ENCODE data around the gene CDH4.

The CDH4 gene

GRCh38 chr20:61704661-61705060, 452.6 kb downstream of the CDH4 start:
- no peak for FAIRE-seq

- no peak for FAIRE-seq
These were observed 453.6 kb downstream of the CDH4 start for GRCh38 chr20:61705386-61706258.

DNA sequence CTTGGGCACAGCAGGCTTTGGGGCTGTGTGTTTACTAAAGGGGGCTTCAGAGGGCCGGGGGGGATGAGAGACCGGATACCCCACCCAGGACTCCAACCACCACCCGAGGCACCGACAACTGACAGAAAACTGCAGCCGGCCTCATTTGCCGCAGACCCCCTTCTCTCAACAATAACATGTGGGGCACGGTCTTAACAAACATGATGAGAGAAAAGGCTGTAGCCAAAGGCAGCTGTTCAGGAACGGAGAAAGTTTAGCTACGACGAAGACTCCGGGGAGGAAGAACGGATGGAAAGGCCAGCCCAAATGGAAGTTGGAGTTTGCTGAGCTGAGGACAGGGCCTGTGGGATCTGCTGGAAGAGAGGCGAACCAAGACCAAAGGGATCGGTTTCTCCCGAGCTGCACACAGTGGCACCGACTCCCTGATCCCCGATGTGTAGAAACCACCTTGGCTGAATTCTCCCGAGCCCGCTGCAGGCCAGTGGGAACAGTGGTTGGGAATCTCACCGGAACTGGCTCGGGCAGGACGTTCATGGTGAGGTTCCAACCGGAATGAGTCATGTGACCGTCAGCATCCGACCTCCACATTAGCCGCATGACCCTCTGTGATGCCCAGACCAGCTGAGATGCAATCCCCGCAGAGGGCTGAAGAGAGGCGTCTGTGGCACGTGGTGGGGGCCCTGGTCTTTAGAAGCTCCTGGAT, 454.3 kb downstream of the CDH4 start:
- no peak for FAIRE-seq

- FAIRE-seq, result no peak
These were observed 456.8 kb downstream of the CDH4 start for GRCh38 chr20:61708891-61709290.

DNA sequence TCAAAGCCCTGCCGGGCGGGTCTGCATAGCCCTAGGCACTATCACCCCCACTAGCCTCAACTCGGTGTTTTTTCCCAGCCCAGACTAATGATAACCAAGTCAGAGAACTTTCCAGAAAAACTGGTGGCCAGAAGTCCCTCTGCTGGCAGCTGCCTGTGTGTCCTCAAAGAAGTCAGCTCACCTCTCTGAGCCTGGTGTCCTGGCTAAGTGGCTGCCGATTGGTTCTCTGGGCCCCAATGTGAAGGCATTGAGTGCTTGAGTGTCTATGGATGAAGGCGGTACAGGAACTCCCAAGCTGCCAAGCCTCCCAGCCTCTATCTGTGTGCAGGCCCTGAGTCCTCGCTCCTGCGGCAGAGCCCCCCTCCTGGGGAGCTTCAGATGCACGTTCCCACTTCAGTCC, 458.0 kb downstream of the CDH4 start:
- FAIRE-seq, result no peak

DNA sequence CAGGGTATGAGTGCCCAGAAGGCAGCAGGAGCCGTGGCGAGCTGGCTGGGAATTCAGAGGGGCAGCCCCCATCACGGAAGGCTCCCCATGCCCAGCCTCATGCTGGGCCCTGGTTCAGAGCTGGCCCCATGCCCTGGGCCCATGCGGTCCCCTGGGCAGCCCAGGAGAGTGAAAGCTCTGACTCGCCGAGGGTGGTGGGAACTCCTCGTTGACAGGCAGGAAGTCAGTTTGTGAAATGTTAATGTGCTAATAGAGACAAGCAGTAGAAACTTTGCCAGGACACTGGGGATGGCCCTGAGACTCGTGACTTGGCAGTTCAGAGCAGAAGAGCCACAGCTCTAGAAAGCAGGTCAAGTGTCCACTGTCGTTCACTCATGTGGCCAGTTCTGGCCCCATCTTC, 460.6 kb downstream of the CDH4 start:
- no peak for FAIRE-seq

DNA sequence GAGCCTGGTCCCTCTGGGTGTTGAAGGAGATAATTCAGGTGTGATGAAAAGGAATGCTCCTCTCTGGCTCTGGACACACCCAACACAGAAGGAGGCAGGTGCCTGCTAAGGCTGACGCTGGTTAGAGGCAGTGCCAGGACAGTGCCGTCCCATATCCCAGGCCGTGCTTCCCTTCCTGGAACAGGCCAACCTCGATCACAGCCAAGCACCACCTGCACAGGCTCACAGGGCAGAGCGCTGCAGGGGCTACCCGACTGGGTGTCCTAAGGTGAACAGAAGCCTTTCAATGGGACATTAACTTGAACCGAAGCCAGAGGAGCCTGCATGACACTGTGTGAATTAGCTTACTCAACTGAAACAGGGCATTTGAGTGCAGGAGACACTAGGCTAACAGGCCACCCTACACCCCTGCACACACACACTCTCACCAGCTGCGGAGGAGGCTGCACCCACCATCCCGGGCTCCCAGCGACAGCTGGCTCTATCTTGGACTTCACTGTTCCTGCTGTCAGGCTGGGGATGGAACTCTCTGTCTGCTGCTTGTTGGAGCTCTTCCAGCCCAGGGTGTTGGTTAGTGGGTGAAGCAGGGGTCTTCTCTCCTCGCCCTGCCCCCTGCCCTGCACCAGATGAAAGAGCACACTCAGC, 466.4 kb downstream of the CDH4 start:
- no peak for FAIRE-seq

DNA sequence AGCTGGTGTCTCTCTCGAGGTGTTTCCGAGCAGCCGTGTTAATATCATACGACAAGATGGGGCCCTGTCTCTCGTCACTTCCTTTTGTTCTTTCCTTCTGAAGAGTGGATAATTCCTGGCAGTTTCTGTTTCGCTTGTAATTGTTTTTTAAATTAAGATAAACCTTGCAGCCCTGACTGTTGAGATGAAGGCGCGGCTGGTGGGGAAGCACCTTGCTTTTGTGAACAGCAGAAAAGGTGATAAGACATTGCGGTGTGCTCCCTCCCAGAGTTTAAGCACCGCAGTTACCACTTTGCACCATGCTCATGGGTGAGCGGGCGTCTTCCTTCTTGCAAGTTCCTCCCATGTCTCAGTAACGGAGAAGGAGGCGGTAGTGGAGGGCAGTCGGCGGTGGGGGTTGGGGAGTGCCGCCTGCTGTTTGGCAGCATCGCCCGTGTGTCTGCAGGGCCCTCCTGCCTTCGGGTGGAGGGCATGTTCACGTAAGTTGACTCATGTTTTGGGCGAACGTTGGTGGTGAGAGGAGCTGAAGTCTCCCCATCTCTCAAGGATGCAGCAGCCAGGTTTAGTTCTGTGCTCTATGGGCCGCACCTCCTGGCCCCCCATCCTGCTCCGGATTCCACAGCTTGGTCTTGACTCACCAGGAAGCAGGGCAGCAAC, 467.8 kb downstream of the CDH4 start:
- no peak for FAIRE-seq

DNA sequence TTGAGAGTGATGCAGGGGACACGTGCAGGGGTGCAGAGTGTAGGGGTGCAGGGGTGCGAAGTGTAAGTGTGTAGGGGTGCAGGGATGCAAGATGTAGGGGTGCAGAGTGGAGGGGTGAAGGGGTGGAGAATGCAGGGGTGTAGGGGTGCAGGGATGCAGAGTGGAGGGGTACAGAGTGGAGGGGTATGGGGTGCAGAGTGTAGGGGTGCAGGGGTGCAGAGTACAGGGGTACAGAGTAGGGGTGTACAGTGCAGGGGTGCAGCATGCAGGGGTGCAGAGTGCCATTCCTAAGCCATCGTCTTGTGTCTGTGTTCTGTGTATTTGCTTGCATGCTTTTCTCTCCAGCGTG, 468.3 kb downstream of the CDH4 start:
- no peak for FAIRE-seq

DNA sequence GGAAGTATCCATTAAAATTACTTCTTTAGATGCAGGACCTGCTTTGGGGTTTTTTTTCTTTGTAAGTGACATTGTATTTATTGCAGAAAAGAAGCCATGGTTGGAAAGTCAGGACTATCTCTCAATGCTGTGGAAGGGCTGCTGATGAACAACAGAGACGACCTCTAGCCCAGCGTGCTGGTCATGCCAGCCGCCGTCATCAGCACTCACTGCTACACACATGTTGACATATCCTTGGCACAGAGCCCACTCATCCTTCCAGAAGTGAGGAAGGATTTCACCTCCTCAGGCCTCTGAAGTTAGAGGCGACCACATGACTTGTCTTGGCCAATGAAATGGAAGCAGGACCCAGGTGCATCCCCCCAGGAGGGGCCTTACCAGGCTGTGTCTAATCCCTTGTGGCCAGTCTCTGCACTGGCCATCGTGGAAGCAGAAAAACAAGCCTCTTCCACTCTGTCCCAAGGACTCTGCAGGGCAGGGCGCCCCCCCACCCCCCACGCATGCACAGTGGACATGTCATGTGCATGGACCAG, 470.2 kb downstream of the CDH4 start:
- no peak for FAIRE-seq

DNA sequence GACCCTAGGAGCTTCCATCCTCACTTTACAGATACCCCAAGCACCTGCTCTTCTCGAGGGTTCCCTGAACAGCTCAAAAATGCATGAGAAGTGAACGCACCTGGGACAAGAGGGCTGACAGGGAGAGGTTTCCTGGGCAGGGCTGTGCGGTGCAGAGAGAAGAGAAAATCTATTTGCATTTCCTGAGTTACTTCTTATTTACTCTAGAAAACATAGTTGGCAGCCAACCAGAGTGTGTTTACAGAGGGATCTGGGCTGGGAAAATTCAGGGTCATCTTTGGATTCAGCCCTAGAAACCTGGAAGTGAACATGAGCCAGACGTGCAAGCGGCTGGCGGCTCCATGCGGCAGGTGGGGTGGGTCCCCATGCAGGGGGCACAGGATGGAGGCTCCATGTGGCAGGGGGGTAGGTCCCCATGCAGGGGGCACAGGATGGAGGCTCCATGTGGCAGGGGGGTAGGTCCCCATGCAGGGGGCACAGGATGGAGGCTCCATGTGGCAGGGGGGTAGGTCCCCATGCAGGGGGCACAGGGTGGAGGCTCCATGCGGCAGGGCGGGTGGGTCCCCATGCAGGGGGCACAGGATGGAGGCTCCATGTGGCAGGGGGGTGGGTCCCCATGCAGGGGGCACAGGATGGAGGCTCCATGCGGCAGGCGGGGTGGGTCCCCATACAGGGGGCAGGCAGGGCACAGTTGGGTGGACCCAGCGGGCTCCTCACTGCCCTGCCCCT, 471.6 kb downstream of the CDH4 start:
- FAIRE-seq, result no peak

- FAIRE-seq, result no peak
These were observed 472.3 kb downstream of the CDH4 start for GRCh38 chr20:61724376-61724775.

DNA sequence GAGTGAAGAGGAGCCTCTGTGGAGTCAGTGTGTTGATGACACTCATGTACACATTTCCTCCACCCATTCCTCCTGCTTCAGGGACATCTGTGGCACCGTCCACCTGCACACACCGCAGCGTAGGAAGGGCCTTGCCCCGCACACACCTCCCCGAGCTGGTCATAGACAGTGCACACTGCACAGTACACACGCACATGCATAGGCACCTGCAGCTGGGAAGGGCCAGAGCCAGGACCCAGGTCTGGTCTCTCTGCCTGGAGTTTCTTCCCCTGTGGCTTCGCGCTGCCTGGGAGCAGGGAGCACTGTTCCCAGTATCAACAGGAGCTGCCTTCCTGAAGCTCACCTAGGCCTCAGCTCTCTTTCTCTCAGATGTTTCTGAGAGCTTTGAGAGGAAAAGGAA, 473.1 kb downstream of the CDH4 start:
- FAIRE-seq, result no peak

GRCh38 chr20:61725966-61726365, 473.9 kb downstream of the CDH4 start:
- FAIRE-seq, result no peak

DNA sequence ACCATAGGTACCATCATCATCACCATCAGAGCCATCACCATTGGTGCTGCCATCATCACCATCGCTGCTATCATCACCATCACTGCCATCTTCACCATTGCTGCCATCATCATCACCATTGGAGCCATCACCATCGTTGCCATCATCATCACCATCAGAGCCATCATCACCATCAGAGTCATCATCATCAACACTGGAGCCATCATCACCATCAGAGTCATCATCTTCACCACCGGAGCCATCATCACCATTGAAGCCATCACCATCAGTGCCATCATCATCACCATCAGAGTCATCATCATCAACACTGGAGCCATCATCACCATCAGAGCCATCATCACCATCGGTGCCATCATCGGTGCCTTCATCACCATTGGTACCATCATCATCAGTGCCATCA, 474.9 kb downstream of the CDH4 start:
- no peak for FAIRE-seq

DNA sequence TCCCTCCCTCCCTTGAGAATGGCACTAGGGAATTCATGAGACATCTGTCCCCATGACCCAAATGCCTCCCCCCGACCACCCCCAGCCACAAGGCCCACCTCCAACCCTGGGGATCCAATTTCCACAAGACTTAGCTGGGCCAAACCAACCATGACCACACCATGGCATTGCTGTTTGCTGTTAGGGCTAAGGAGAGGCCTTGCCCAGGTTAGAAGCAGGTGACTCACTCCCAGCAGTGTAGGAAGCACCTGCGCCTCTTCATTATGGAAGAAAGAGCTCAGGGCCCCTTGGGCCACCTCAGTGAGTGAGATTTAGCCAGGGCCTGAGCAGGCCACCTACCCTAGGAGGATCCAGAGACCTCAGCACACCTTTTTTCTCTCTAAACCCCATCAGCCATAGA, 475.7 kb downstream of the CDH4 start:
- FAIRE-seq, result no peak

DNA sequence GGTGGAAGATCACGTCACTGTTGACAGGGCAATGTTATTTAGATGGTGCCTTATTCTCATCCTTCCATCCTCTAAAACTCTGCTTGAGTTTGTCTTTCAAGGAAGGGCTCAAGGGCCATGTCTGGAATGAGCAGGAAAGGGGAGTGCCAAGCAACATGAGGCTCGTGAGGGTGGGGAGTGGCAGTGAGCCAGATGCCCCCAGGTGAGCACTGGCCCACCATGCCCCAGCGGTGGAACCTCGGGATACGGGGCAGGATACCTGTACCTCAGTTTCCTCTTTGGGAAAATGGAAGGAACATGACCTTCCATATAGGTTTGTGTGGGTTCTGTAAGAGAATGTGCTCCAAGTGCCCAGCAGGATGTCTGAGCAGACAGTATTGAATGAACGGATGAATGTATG, 476.3 kb downstream of the CDH4 start:
- no peak for FAIRE-seq

- FAIRE-seq, result no peak
These were observed 477.0 kb downstream of the CDH4 start for GRCh38 chr20:61728786-61729770.

DNA sequence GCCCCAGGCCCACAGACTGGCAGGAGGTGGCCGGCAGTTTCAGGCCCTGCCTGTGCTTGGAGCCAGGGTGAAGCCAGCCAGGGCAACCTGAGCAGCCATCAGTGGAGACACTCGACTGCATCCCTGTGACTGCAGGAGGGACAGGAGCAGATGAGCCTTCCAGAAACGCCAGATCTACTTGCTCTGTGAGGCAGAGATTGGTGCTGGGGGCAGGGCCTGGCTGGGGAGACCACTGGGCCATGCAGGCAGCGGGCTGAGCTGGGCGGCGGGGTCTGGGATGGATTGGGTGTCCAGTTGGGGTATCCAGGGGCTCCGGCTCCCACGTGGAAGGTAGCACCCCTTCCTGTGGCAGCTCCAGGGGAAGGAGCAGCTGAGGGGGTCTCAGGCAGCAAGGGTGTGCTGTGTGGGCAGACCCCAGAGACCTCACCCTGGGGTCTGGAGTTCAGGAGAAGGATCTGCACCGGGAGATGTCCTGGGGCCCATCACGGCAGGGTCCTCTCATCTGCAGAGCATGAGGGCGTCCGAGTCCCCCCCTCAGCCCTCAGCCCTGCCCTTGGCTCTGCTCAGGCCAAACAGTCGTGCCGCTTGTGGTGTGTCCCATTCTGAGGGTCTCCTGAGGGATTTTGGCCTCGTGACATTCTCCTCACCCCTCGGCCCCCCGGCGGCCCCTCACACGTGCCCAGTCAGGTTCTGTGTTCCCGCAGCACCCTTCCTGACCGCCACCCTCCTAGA, 478.7 kb downstream of the CDH4 start:
- FAIRE-seq, result no peak

GRCh38 chr20:61731363-61732181, 479.5 kb downstream of the CDH4 start:
- FAIRE-seq, result no peak
